Activated T-cell treated with anti-CD3 and anti-CD28 coated beads, Interleukin-2, amount 50 U/mL, for 4 hours (primary cell): ENCODE data around the gene PRKCA. TPM values are rescaled to one million over a fixed set of nuclear protein-coding genes. Genes with fewer than 3 reads are reported as not detected.

Source experiments
- ATAC-seq, 2 donors: fragments of 200-7000 bp; cut with Tn5 transposase; one replicate each; pipeline ENCODE4 v1.10.0; 2021
- DNase-seq: peaks from one replicate; pipeline ENCODE4 v3.0.0-alpha.2; 2020
- H3K27me3 Mint-ChIP-seq: one replicate; pipeline ENCODE4 v1.8.0; 2021; ENCODE audit warnings: low read depth, mixed read lengths
- H3K36me3 Mint-ChIP-seq: one replicate; pipeline ENCODE4 v1.8.0; 2022; ENCODE audit warnings: mixed read lengths; ENCODE audit not compliant: insufficient read depth
- H3K4me1 Mint-ChIP-seq: one replicate; pipeline ENCODE4 v1.8.0; 2021; ENCODE audit warnings: low read depth, mixed read lengths
- H3K4me3 Mint-ChIP-seq: one replicate; pipeline ENCODE4 v1.8.0; 2021; ENCODE audit warnings: mild to moderate bottlenecking, moderate library complexity, mixed read lengths
- H3K9me3 Mint-ChIP-seq: one replicate; pipeline ENCODE4 v1.8.0; 2021; ENCODE audit warnings: mixed read lengths
- total RNA-seq, 3 donors: library from RNA; stranded (reverse); gene quantifications; one replicate each; pipeline ENCODE4 v1.2.1, GENCODE V29; 2021

The PRKCA gene
- total RNA-seq, 3 donors from 2014 or later: 79.4 to 114 (median 95.3) TPM

- Mint-ChIP-seq H3K4me3 (no peak overlapping the region), H3K4me1 (peaks cover 58% of the 10 kb centered on the region), H3K9me3 (no peaks in the 10 kb centered on the region), H3K27me3 (no peaks in the 10 kb centered on the region), H3K36me3 (peaks cover 25% of the 10 kb centered on the region)
- no peak for DNase-seq
- ATAC-seq: peak in 1 of 2 donors; percentile 47
Measured at GRCh38 chr17:66522591-66523272, 220.3 kb downstream of the PRKCA start.

GRCh38 chr17:66523378-66524200 is 221.2 kb downstream of the PRKCA start:
- H3K36me3 Mint-ChIP-seq: peaks cover 27% of the 10 kb centered on the region
- no peak overlapping the region for H3K4me3 Mint-ChIP-seq
- no peaks in the 10 kb centered on the region for H3K9me3 Mint-ChIP-seq
- no peak for ATAC-seq
- H3K4me1 Mint-ChIP-seq: peaks cover 54% of the 10 kb centered on the region
- DNase-seq: no peak
- no peaks in the 10 kb centered on the region for H3K27me3 Mint-ChIP-seq

- no peak overlapping the region for H3K4me3 Mint-ChIP-seq
- ATAC-seq: peak; percentile 49 to 70
- no peaks in the 10 kb centered on the region for H3K9me3 Mint-ChIP-seq
- H3K4me1 Mint-ChIP-seq: peaks cover 49% of the 10 kb centered on the region
- H3K27me3 Mint-ChIP-seq: no peaks in the 10 kb centered on the region
- no peak for DNase-seq
- peaks cover 27% of the 10 kb centered on the region for H3K36me3 Mint-ChIP-seq
Measured at GRCh38 chr17:66524877-66525276, 222.5 kb downstream of the PRKCA start.

GRCh38 chr17:66525338-66525737 is 222.9 kb downstream of the PRKCA start:
- H3K9me3 Mint-ChIP-seq: no peaks in the 10 kb centered on the region
- H3K4me3 Mint-ChIP-seq: no peak overlapping the region
- ATAC-seq (no peak), DNase-seq (no peak)
- H3K27me3 Mint-ChIP-seq: no peaks in the 10 kb centered on the region
- peaks cover 52% of the 10 kb centered on the region for H3K4me1 Mint-ChIP-seq
- peaks cover 27% of the 10 kb centered on the region for H3K36me3 Mint-ChIP-seq

- Mint-ChIP-seq H3K4me1 (peaks cover 48% of the 10 kb centered on the region), H3K27me3 (no peaks in the 10 kb centered on the region), H3K9me3 (no peaks in the 10 kb centered on the region), H3K4me3 (no peak overlapping the region), H3K36me3 (peaks cover 30% of the 10 kb centered on the region)
- ATAC-seq (no peak), DNase-seq (no peak)
Measured at GRCh38 chr17:66526827-66527226, 224.4 kb downstream of the PRKCA start.

- peaks cover 30% of the 10 kb centered on the region for H3K36me3 Mint-ChIP-seq
- H3K9me3 Mint-ChIP-seq: no peaks in the 10 kb centered on the region
- peaks cover 43% of the 10 kb centered on the region for H3K4me1 Mint-ChIP-seq
- no peak overlapping the region for H3K4me3 Mint-ChIP-seq
- no peaks in the 10 kb centered on the region for H3K27me3 Mint-ChIP-seq
- DNase-seq (no peak), ATAC-seq (no peak)
Measured at GRCh38 chr17:66527335-66527734, 224.9 kb downstream of the PRKCA start.

GRCh38 chr17:66531851-66532295 is 229.5 kb downstream of the PRKCA start:
- no peaks in the 10 kb centered on the region for H3K9me3 Mint-ChIP-seq
- no peak overlapping the region for H3K4me3 Mint-ChIP-seq
- no peak for ATAC-seq
- H3K36me3 Mint-ChIP-seq: peaks cover 20% of the 10 kb centered on the region
- peaks cover 43% of the 10 kb centered on the region for H3K4me1 Mint-ChIP-seq
- DNase-seq: no peak
- H3K27me3 Mint-ChIP-seq: no peaks in the 10 kb centered on the region

- H3K4me3 Mint-ChIP-seq: no peak overlapping the region
- peaks cover 19% of the 10 kb centered on the region for H3K36me3 Mint-ChIP-seq
- DNase-seq (no peak), ATAC-seq (no peak)
- H3K9me3 Mint-ChIP-seq: no peaks in the 10 kb centered on the region
- peaks cover 49% of the 10 kb centered on the region for H3K4me1 Mint-ChIP-seq
- H3K27me3 Mint-ChIP-seq: no peaks in the 10 kb centered on the region
Measured at GRCh38 chr17:66533572-66533971, 231.2 kb downstream of the PRKCA start.

- no peaks in the 10 kb centered on the region for H3K27me3 Mint-ChIP-seq
- H3K4me1 Mint-ChIP-seq: peaks cover 52% of the 10 kb centered on the region
- no peaks in the 10 kb centered on the region for H3K9me3 Mint-ChIP-seq
- DNase-seq (no peak), ATAC-seq (no peak)
- H3K4me3 Mint-ChIP-seq: no peak overlapping the region
- H3K36me3 Mint-ChIP-seq: peaks cover 18% of the 10 kb centered on the region
Measured at GRCh38 chr17:66533986-66534385, 231.6 kb downstream of the PRKCA start.

- H3K36me3 Mint-ChIP-seq: peaks cover 14% of the 10 kb centered on the region
- H3K4me3 Mint-ChIP-seq: no peak overlapping the region
- DNase-seq (no peak), ATAC-seq (peak; percentile 47 to 56)
- H3K9me3 Mint-ChIP-seq: no peaks in the 10 kb centered on the region
- no peaks in the 10 kb centered on the region for H3K27me3 Mint-ChIP-seq
- H3K4me1 Mint-ChIP-seq: peaks cover 62% of the 10 kb centered on the region
Measured at GRCh38 chr17:66535611-66536010, 233.2 kb downstream of the PRKCA start.

GRCh38 chr17:66537502-66537901 is 235.1 kb downstream of the PRKCA start:
- ATAC-seq (no peak), DNase-seq (no peak)
- peaks cover 11% of the 10 kb centered on the region for H3K36me3 Mint-ChIP-seq
- H3K9me3 Mint-ChIP-seq: no peaks in the 10 kb centered on the region
- H3K27me3 Mint-ChIP-seq: no peaks in the 10 kb centered on the region
- H3K4me1 Mint-ChIP-seq: peaks cover 73% of the 10 kb centered on the region
- no peak overlapping the region for H3K4me3 Mint-ChIP-seq

- Mint-ChIP-seq H3K36me3 (peaks cover 9% of the 10 kb centered on the region), H3K9me3 (no peaks in the 10 kb centered on the region), H3K27me3 (no peaks in the 10 kb centered on the region), H3K4me3 (no peak overlapping the region), H3K4me1 (peaks cover 81% of the 10 kb centered on the region)
- DNase-seq: no peak
- no peak for ATAC-seq
Measured at GRCh38 chr17:66538776-66539175, 236.4 kb downstream of the PRKCA start.

GRCh38 chr17:66540131-66540781 is 237.8 kb downstream of the PRKCA start:
- DNase-seq: no peak
- peaks cover 68% of the 10 kb centered on the region for H3K4me1 Mint-ChIP-seq
- no peaks in the 10 kb centered on the region for H3K27me3 Mint-ChIP-seq
- H3K4me3 Mint-ChIP-seq: no peak overlapping the region
- ATAC-seq: no peak
- peaks cover under 1% of the 10 kb centered on the region for H3K9me3 Mint-ChIP-seq
- peaks cover 5% of the 10 kb centered on the region for H3K36me3 Mint-ChIP-seq

GRCh38 chr17:66541461-66542128 is 239.2 kb downstream of the PRKCA start:
- DNase-seq (no peak), ATAC-seq (peak; percentile 36 to 50)
- H3K27me3 Mint-ChIP-seq: no peaks in the 10 kb centered on the region
- H3K4me1 Mint-ChIP-seq: peaks cover 61% of the 10 kb centered on the region
- peak overlapping the region; percentile 26 for H3K4me3 Mint-ChIP-seq
- H3K9me3 Mint-ChIP-seq: peaks cover 9% of the 10 kb centered on the region
- peaks cover 10% of the 10 kb centered on the region for H3K36me3 Mint-ChIP-seq
